H1 (cell line): ENCODE results near the gene ARPC4. TPM values are rescaled to one million over a fixed set of nuclear protein-coding genes. Genes with fewer than 3 reads are reported as not detected.

Experiments
- CTCF ChIA-PET: fragments of 300-600 bp; sonication (Branson Sonifier 250); formaldehyde crosslinking; loops from one replicate; lab custom pipeline; 2021; ENCODE audit not compliant: partially characterized antibody; lab: Charles Lee
- POLR2A ChIA-PET: fragments of 300-600 bp; sonication (Branson Sonifier 250); formaldehyde crosslinking; loops from one replicate; lab custom pipeline; 2021; ENCODE audit warnings: inconsistent platforms; ENCODE audit not compliant: partially characterized antibody; lab: Charles Lee
- DNase-seq, 2 experiments: peaks; one replicate each; pipeline versions ENCODE4 v3.0.0 to v3.0.0-alpha.2; 2010 to 2022; ENCODE audit warnings: low spot score in 2 of 2, low read depth in 1 of 2, mixed read lengths in 1 of 2
- FAIRE-seq: peaks from 2 replicates; lab custom pipeline; 2011; peaks lifted over from hg19 to GRCh38; lab: Jason Lieb, UNC
- H2AFZ ChIP-seq: 2 replicates; pipeline ENCODE4 v1.8.1; 2012; ENCODE audit warnings: low read length, inconsistent platforms
- H2AK5ac ChIP-seq: 2 replicates; pipeline ENCODE4 v1.6.1; 2013; ENCODE audit warnings: low read depth, low read length
- H2BK120ac ChIP-seq: replicated peaks from 2 replicates; pipeline ENCODE3; 2013; ENCODE audit warnings: low read depth, low read length, inconsistent platforms
- H2BK12ac ChIP-seq: 2 replicates; pipeline ENCODE4 v1.6.1; 2013; ENCODE audit warnings: low read depth, low read length
- H2BK15ac ChIP-seq: 2 replicates; pipeline ENCODE4 v1.6.1; 2013; ENCODE audit warnings: low read length
- H2BK20ac ChIP-seq: 2 replicates; pipeline ENCODE4 v1.6.1; 2013; ENCODE audit warnings: low read length
- H2BK5ac ChIP-seq: 2 replicates; pipeline ENCODE4 v1.6.1; 2013; ENCODE audit warnings: low read depth, low read length
- H3K14ac ChIP-seq: 2 replicates; pipeline ENCODE4 v1.6.1; 2013; ENCODE audit warnings: inconsistent platforms; ENCODE audit not compliant: insufficient read length
- H3K18ac ChIP-seq: 2 replicates; pipeline ENCODE4 v1.6.1; 2013; ENCODE audit warnings: low read length; ENCODE audit errors: extremely low read depth
- H3K23ac ChIP-seq: 2 replicates; pipeline ENCODE4 v1.6.1; 2013; ENCODE audit warnings: inconsistent platforms; ENCODE audit not compliant: insufficient read length
- H3K23me2 ChIP-seq: 2 replicates; pipeline ENCODE4 v1.6.1; 2013; ENCODE audit warnings: low read depth, low read length
- H3K27ac ChIP-seq: 2 replicates; pipeline ENCODE4 v1.6.1; 2011; ENCODE audit warnings: low read depth, low read length, inconsistent platforms
- H3K27me3 ChIP-seq, 4 experiments: replicated peaks in 1 of 4; 1 replicate in 1 of 4; 2 replicates in 3 of 4; pipeline versions ENCODE4 v1.6.1 to v1.8.1; 2011 to 2013; ENCODE audit warnings: low read length in 3 of 4, mild to moderate bottlenecking in 3 of 4, inconsistent platforms in 2 of 4, mixed read lengths in 2 of 4, moderate library complexity in 1 of 4; ENCODE audit not compliant: control insufficient read depth in 3 of 4, insufficient read depth in 3 of 4; ENCODE audit errors: extremely low read depth in 1 of 4
- H3K36me3 ChIP-seq, 4 experiments: 2 replicates each; pipeline versions ENCODE4 v1.6.1 to v1.8.1; 2011 to 2013; ENCODE audit warnings: mild to moderate bottlenecking in 4 of 4, low read length in 3 of 4, moderate library complexity in 2 of 4, control low read depth in 1 of 4, inconsistent platforms in 1 of 4; ENCODE audit not compliant: insufficient read depth in 4 of 4, control insufficient read depth in 2 of 4
- H3K4ac ChIP-seq: replicated peaks from 2 replicates; pipeline ENCODE3; 2013; ENCODE audit warnings: low read length, low read depth, mixed read lengths, inconsistent platforms; ENCODE audit not compliant: insufficient read length
- H3K4me1 ChIP-seq, 4 experiments: replicated peaks in 1 of 4; 1 replicate in 1 of 4; 2 replicates in 3 of 4; pipeline versions ENCODE4 v1.6.1 to v1.8.1; 2011 to 2013; ENCODE audit warnings: low read length in 3 of 4, inconsistent platforms in 2 of 4, mixed read lengths in 1 of 4; ENCODE audit not compliant: insufficient read depth in 4 of 4, control insufficient read depth in 3 of 4
- H3K4me2 ChIP-seq, 2 experiments: 2 replicates each; pipeline versions ENCODE4 v1.6.1 to v1.8.1; 2011 to 2013; ENCODE audit warnings: low read depth in 2 of 2, low read length in 2 of 2, control low read depth in 1 of 2, inconsistent platforms in 1 of 2, mild to moderate bottlenecking in 1 of 2; ENCODE audit not compliant: insufficient read depth in 1 of 2
- H3K4me3 ChIP-seq, 4 experiments: fragments of 200-600, 300-600 bp in 1 of 4; sonication (generic), shearing (Covaris generic), sonication (Bioruptor Twin) in 1 of 4; 2 replicates each; pipeline versions ENCODE4 v1.5.1 to v1.8.1; 2011 to 2016; ENCODE audit warnings: low read length in 4 of 4, low read depth in 3 of 4, control low read depth in 2 of 4, inconsistent platforms in 2 of 4, mild to moderate bottlenecking in 2 of 4, mixed read lengths in 1 of 4, moderate library complexity in 1 of 4; ENCODE audit not compliant: insufficient read depth in 2 of 4; ENCODE audit errors: extremely low read depth in 1 of 4
- H3K56ac ChIP-seq: replicated peaks from 2 replicates; pipeline ENCODE3; 2013; ENCODE audit warnings: low read depth, mild to moderate bottlenecking, mixed read lengths, low read length, inconsistent platforms; ENCODE audit not compliant: insufficient read length
- H3K79me1 ChIP-seq: 2 replicates; pipeline ENCODE4 v1.6.1; 2013; ENCODE audit warnings: low read depth, low read length, control low read depth
- H3K79me2 ChIP-seq, 2 experiments: 2 replicates each; pipeline versions ENCODE4 v1.6.1 to v1.8.1; 2012 to 2013; ENCODE audit warnings: low read length in 2 of 2, mild to moderate bottlenecking in 2 of 2, inconsistent platforms in 1 of 2; ENCODE audit not compliant: insufficient read depth in 2 of 2, control insufficient read depth in 1 of 2
- H3K9ac ChIP-seq, 4 experiments: replicated peaks in 1 of 4; 1 replicate in 1 of 4; 2 replicates in 3 of 4; pipeline versions ENCODE4 v1.6.1 to v1.8.1; 2011 to 2013; ENCODE audit warnings: low read depth in 3 of 4, low read length in 3 of 4, control low read depth in 2 of 4, mild to moderate bottlenecking in 2 of 4, moderate library complexity in 2 of 4, inconsistent platforms in 1 of 4; ENCODE audit errors: extremely low read depth in 1 of 4
- H3K9me3 ChIP-seq, 2 experiments: 2 replicates each; pipeline versions ENCODE4 v1.6.1 to v1.8.1; 2012 to 2013; ENCODE audit warnings: mild to moderate bottlenecking in 2 of 2, moderate library complexity in 2 of 2, control low read depth in 1 of 2, inconsistent platforms in 1 of 2, low read depth in 1 of 2, low read length in 1 of 2, mixed read lengths in 1 of 2; ENCODE audit not compliant: insufficient read depth in 2 of 2
- H4K20me1 ChIP-seq, 2 experiments: replicated peaks in 1 of 2; 2 replicates each; pipeline versions ENCODE3 to v1.8.1; 2011 to 2013; ENCODE audit warnings: inconsistent platforms in 2 of 2, low read length in 2 of 2, mild to moderate bottlenecking in 1 of 2; ENCODE audit not compliant: insufficient read depth in 2 of 2, control insufficient read depth in 1 of 2
- H4K5ac ChIP-seq: 2 replicates; pipeline ENCODE4 v1.6.1; 2013; ENCODE audit warnings: low read length, low read depth, mixed read lengths, inconsistent platforms; ENCODE audit not compliant: insufficient read length
- H4K8ac ChIP-seq: 2 replicates; pipeline ENCODE4 v1.8.0; 2013; ENCODE audit warnings: mild to moderate bottlenecking, moderate library complexity, low read length, inconsistent platforms; ENCODE audit not compliant: insufficient read depth; ENCODE audit errors: extremely low read depth
- H4K91ac ChIP-seq: replicated peaks from 2 replicates; pipeline ENCODE3; 2013; ENCODE audit warnings: low read length, mixed read lengths, inconsistent platforms; ENCODE audit not compliant: insufficient read length
- CHD1 ChIP-seq: IDR thresholded peaks from 2 replicates; pipeline ENCODE4 v1.6.1; 2012; ENCODE audit warnings: low read depth, low read length, improper control_type of control experiment
- CHD2 ChIP-seq: IDR thresholded peaks from 2 replicates; pipeline ENCODE4 v1.6.1; 2012; ENCODE audit warnings: low read length, improper control_type of control experiment
- KDM4A ChIP-seq: IDR thresholded peaks from one replicate; pipeline ENCODE4 v1.7.1; 2012; ENCODE audit warnings: low read depth, mild to moderate bottlenecking, moderate library complexity, low read length, inconsistent platforms; ENCODE audit not compliant: severe bottlenecking
- MAFK ChIP-seq: IDR thresholded peaks from 2 replicates; pipeline ENCODE4 v1.6.1; 2012; ENCODE audit warnings: low read depth, mild to moderate bottlenecking, improper control_type of control experiment, low read length
- RNF2 ChIP-seq: fragments of 200-900, 300-1000 bp; sonication (generic); IDR thresholded peaks from 2 replicates; pipeline ENCODE4 v1.7.1; 2016; ENCODE audit warnings: borderline replicate concordance, low read depth, mild to moderate bottlenecking, antibody characterized with exemption, low read length; ENCODE audit not compliant: poor library complexity, severe bottlenecking; ENCODE audit errors: missing control alignments
- SIN3A ChIP-seq, 2 experiments: IDR thresholded peaks in 1 of 2; conservative IDR thresholded peaks in 1 of 2; 2 replicates each; pipeline ENCODE4 v1.6.1; 2011 to 2012; ENCODE audit warnings: low read length in 2 of 2, improper control_type of control experiment in 1 of 2, low read depth in 1 of 2, mild to moderate bottlenecking in 1 of 2
- ZNF274 ChIP-seq: IDR thresholded peaks from 2 replicates; pipeline ENCODE4 v1.7.0; 2012; ENCODE audit warnings: low read length, borderline replicate concordance; ENCODE audit errors: extremely low read depth
- WGBS, 2 experiments: shearing (Covaris generic) in 1 of 2; methylation state at CpG; one replicate each; pipeline versions ENCODE4 v1.1.6 to v1.1.7; 2013 to 2015; ENCODE audit warnings: low lambda C conversion rate in 2 of 2, mixed read lengths in 2 of 2, inconsistent platforms in 1 of 2, low coverage in 1 of 2, missing lambda C conversion rate in 1 of 2; ENCODE audit not compliant: insufficient replicate concordance in 2 of 2, insufficient coverage in 1 of 2, insufficient read length in 1 of 2; ENCODE audit errors: extremely low coverage in 1 of 2, missing lambda C conversion rate in 1 of 2; 5-methylcytosine and 5-hydroxymethylcytosine counted together
- polyA plus RNA-seq, 7 experiments: library from polyadenylated mRNA; depleted of rRNA in 3 of 7; stranded (reverse) in 5 of 7; unstranded in 2 of 7; fragments of >200 nt in 5 of 7; fragments of 200-250 nt in 2 of 7; gene quantifications; 1 replicate in 5 of 7; 2 replicates in 1 of 7; 4 replicates in 1 of 7; pipeline versions ENCODE4 v1.2.1 to v1.2.3, GENCODE V29; 2011 to 2013; ENCODE audit warnings: missing spikeins in 2 of 7, mixed read lengths in 2 of 7
- total RNA-seq: library from RNA; stranded (reverse); fragmentation: NEBNext Ultra II Directional; extraction: Animal tissue kit (Norgen Biotek cat#: 25700); gene quantifications from 2 replicates; pipeline ENCODE4 v1.2.1, GENCODE V29; 2021
- TF ChIP-seq, protein P1 (sequence below), 3 experiments: IDR thresholded peaks; 1 replicate in 2 of 3; 2 replicates in 1 of 3; pipeline versions ENCODE4 v1.5.1 to v1.6.1; 2011; ENCODE audit warnings: low read length in 3 of 3, mild to moderate bottlenecking in 3 of 3, inconsistent platforms in 2 of 3, low read depth in 1 of 3, moderate library complexity in 1 of 3; ENCODE audit not compliant: insufficient read depth in 1 of 3; ENCODE audit errors: control extremely low read depth in 1 of 3

The ARPC4 gene
- total and polyA plus RNA-seq, 2 of the 8 experiments (the other 6 are each of a cell fraction or from before 2014, with no cell fraction given), result 138 to 154 TPM

DNA sequence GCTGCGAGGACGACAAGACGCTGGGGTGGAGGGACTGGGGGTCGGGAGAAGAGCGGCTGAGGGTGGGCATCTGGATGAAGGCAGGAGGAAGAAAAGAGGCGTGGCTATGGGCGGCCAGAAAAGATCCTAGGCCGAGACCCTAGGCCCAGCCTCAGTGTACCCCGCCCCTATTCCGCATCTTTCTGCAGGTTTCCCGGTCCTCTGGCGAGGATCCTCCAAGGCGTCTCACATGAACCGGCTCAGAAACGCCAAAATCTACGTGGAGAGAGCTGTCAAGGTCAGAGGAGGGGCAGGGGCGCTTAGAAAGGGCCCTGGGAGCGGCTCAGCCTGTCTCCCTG, 17.5 kb downstream of the ARPC4 start:
- no peak overlapping the region for H2BK12ac ChIP-seq
- peak overlapping the region; percentile 50 to 72 (median 58) for H3K4me3 ChIP-seq
- H3K18ac ChIP-seq, result no peak overlapping the region
- H3K36me3 ChIP-seq, result peaks cover 8 to 13% (median 9%) of the 10 kb centered on the region in 4 experiments; a peak in 7 of 8 replicates
- no peak overlapping the region for H2BK15ac ChIP-seq
- no peak overlapping the region for H2BK120ac ChIP-seq
- H3K4ac ChIP-seq, result no peak overlapping the region
- peak overlapping the region; percentile 37; the same call in 1 of the 2 replicates for H4K8ac ChIP-seq
- no peaks in the 10 kb centered on the region for H3K9me3 ChIP-seq
- no peaks in the 10 kb centered on the region for H3K79me2 ChIP-seq
- ChIA-PET POLR2A (interaction anchor here (0.6 to 7.8 kb wide), 6 partner anchors 16 to 213 kb away, joined by 3 to 71 read pairs (median 4); partner anchors contain the start of genes ARPC4 and TADA3), CTCF (interaction anchor here (1.4 to 4.9 kb wide), 3 partner anchors 9 to 14 kb away, joined by 3 to 30 read pairs (median 8); no protein-coding TSS in a partner anchor)
- FAIRE-seq (no peak), DNase-seq (peak in 1 of 2 experiments; percentile 66)
- no peaks in the 10 kb centered on the region for H3K79me1 ChIP-seq
- no peak overlapping the region for H2BK20ac ChIP-seq
- no peak overlapping the region for H4K91ac ChIP-seq
- no peak overlapping the region for H3K27ac ChIP-seq
- peak overlapping the region; percentile 56 to 84 for H3K4me2 ChIP-seq
- no peak overlapping the region for H2AK5ac ChIP-seq
- no peak overlapping the region for H2BK5ac ChIP-seq
- H3K23me2 ChIP-seq, result peaks cover 2% of the 10 kb centered on the region; the same call in 1 of the 2 replicates
- no peak overlapping the region for H3K14ac ChIP-seq
- peaks cover 3 to 6% of the 10 kb centered on the region in 2 experiments for H4K20me1 ChIP-seq
- WGBS, 2 experiments, result 12% methylated on average over 15 of the region's 18 CpGs; no CpG with 5 or more reads in 1 of the 2 experiments
- peak overlapping the region in 3 of 4 experiments; percentile 1 to 61 (median 54); a peak in 3 of 7 replicates for H3K9ac ChIP-seq
- peaks cover 0 to 11% (median 9%) of the 10 kb centered on the region in 4 experiments; a peak in 5 of 7 replicates for H3K27me3 ChIP-seq
- no peak overlapping the region for H2AFZ ChIP-seq
- no peak overlapping the region for H4K5ac ChIP-seq
- H3K56ac ChIP-seq, result no peak overlapping the region
- peaks cover 0 to 9% (median 2%) of the 10 kb centered on the region in 4 experiments; a peak in 3 of 7 replicates for H3K4me1 ChIP-seq
- H3K23ac ChIP-seq, result no peak overlapping the region
- peak in 1 of 2 experiments; percentile 5; a peak in 1 of 4 replicates for TF ChIP-seq SIN3A (conservative IDR thresholded peaks at IDR 0.05 in 1 of 2, IDR thresholded peaks at IDR 0.05 in 1 of 2; ENCODE audit: low read depth in 1 of 2, low read length in 2 of 2)
- TF ChIP-seq CHD2, result no peak
- TF ChIP-seq, protein P1, sequence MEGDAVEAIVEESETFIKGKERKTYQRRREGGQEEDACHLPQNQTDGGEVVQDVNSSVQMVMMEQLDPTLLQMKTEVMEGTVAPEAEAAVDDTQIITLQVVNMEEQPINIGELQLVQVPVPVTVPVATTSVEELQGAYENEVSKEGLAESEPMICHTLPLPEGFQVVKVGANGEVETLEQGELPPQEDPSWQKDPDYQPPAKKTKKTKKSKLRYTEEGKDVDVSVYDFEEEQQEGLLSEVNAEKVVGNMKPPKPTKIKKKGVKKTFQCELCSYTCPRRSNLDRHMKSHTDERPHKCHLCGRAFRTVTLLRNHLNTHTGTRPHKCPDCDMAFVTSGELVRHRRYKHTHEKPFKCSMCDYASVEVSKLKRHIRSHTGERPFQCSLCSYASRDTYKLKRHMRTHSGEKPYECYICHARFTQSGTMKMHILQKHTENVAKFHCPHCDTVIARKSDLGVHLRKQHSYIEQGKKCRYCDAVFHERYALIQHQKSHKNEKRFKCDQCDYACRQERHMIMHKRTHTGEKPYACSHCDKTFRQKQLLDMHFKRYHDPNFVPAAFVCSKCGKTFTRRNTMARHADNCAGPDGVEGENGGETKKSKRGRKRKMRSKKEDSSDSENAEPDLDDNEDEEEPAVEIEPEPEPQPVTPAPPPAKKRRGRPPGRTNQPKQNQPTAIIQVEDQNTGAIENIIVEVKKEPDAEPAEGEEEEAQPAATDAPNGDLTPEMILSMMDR (IDR thresholded peaks at IDR 0.05; ENCODE audit: control extremely low read depth in 1 of 3, insufficient read depth in 1 of 3, low read depth in 1 of 3, low read length in 3 of 3), result no peak
- no peak for TF ChIP-seq CHD1
- TF ChIP-seq MAFK, result no peak
- TF ChIP-seq RNF2, result no peak
- TF ChIP-seq KDM4A, result peak; percentile 2
- no peak for TF ChIP-seq ZNF274
- TF ChIP-seq, all 59 proteins: peak for 2
